Motor neuron (in vitro differentiated cells): ENCODE results near the gene ADAMTS15. TPM values are rescaled to one million over a fixed set of nuclear protein-coding genes. Genes with fewer than 3 reads are reported as not detected.
"Not testable (repeated sequence)": the region's sequence is repeated elsewhere in the genome, so short reads cannot be mapped to it uniquely, and the experiment has no call there.

Source experiments
- ATAC-seq, 8 experiments: fragments of 200-7000 bp; cut with Tn5 transposase; replicated peaks in 6 of 8; 2 replicates each; pipeline ENCODE4 v1.8.0; 2021; ENCODE audit warnings: mild to moderate bottlenecking in 8 of 8, moderate library complexity in 8 of 8
- H3K27ac ChIP-seq, 2 donors: fragments of 250-450 bp; sonication (Bioruptor Pico); 2 replicates each; pipeline ENCODE4 v1.9.0; 2021; ENCODE audit warnings: antibody characterized with exemption in 2 of 2, mild to moderate bottlenecking in 2 of 2, moderate library complexity in 1 of 2
- H3K4me1 ChIP-seq, 2 donors: fragments of 250-450 bp; sonication (Bioruptor Pico); replicated peaks in 1 of 2; 2 replicates each; pipeline ENCODE4 v1.6.1; 2021; ENCODE audit warnings: antibody characterized with exemption in 2 of 2, mild to moderate bottlenecking in 2 of 2, moderate library complexity in 1 of 2
- H3K4me3 ChIP-seq, 5 donors: fragments of 250-450 bp; sonication (Bioruptor Pico); 2 replicates each; pipeline ENCODE4 v1.9.0; 2021; ENCODE audit warnings: antibody characterized with exemption in 5 of 5, mild to moderate bottlenecking in 5 of 5, moderate library complexity in 4 of 5
- WGBS, 10 experiments: fragments of 450-650 bp; shearing (Covaris generic); methylation state at CpG; one replicate each; pipeline ENCODE4 v1.0.0; 2022; 5-methylcytosine and 5-hydroxymethylcytosine counted together
- in situ Hi-C, 9 experiments: fragments of 400-800 bp; cut with MboI; loops; one replicate each; pipeline ENCODE4 v1.15.0; 2021; ENCODE audit warnings: low sequenced_read_pairs in 9 of 9, low pct_unique_long_range_greater_than_20kb in 2 of 9; ENCODE audit not compliant: unreplicated experiment in 9 of 9
- total RNA-seq, 8 experiments: library from RNA; unstranded; fragments of 300-600 nt; gene quantifications; 2 replicates each; pipeline versions ENCODE4 v1.2.3 to v1.2.4, GENCODE V29; 2022

Gene ADAMTS15
- total RNA-seq, 8 experiments from 2014 or later: 0.52 to 55.3 (median 1.1) TPM

GRCh38 chr11:130429120-130429681 lies 19.2 kb upstream of the ADAMTS15 start:
- Histone ChIP-seq H3K4me1 (peaks cover 3 to 7% of the 10 kb centered on the region in 2 donors), H3K4me3 (no peak overlapping the region), H3K27ac (no peak overlapping the region)
- in situ Hi-C loops: loop anchor here in 5 of 9 experiments (10.0 to 25.0 kb wide), 3 partner anchors 214 to 433 kb away; no protein-coding TSS in a partner anchor
- no peak for ATAC-seq
- WGBS, 10 experiments: 60 to 100% (median 94%) methylated on average over 1 to 2 of the region's 2 CpGs; no CpG with 5 or more reads in 7 of the 10 experiments

DNA sequence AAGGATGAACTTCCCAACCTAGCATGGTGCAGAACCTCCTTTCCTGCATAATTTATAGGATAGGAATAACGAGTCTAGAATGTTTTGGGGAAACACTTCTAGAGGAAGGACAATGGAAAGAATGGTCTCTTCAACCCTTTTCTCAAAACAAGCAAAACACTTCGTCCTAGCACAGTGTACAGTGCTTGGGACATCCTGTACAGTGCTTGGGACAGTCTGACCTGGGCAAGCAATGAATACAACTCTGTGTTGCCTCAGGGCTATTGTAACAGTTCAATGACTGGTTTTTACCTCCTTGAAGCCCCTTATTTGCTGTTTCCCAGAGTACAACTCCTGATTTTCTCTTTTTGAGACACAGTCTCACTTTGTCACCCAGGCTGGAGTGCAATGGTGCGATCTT lies 18.5 kb upstream of the ADAMTS15 start:
- 0 to 100% (median 78%) methylated on average over 1 to 3 of the region's 3 CpGs for WGBS, 10 experiments
- in situ Hi-C loops: loop anchor here in 7 of 9 experiments (10.0 to 25.0 kb wide), 4 partner anchors 215 to 435 kb away; no protein-coding TSS in a partner anchor
- H3K4me1 ChIP-seq: peaks cover 3 to 7% of the 10 kb centered on the region in 2 donors
- no peak overlapping the region for H3K27ac ChIP-seq
- no peak for ATAC-seq
- H3K4me3 ChIP-seq: no peak overlapping the region

- Histone ChIP-seq H3K4me1 (peaks cover 3 to 7% of the 10 kb centered on the region in 2 donors), H3K27ac (no peak overlapping the region), H3K4me3 (no peak overlapping the region)
- in situ Hi-C loops: loop anchor here in 7 of 9 experiments (10.0 to 25.0 kb wide), 3 partner anchors 231 to 433 kb away; no protein-coding TSS in a partner anchor
- WGBS, 10 experiments: 0 to 59% (median 9%) methylated on average over 2 to 7 of the region's 10 CpGs; no CpG with 5 or more reads in 3 of the 10 experiments
- ATAC-seq: peak; percentile 12 to 59 (median 50)
Observed at GRCh38 chr11:130431331-130431773, 17.1 kb upstream of the ADAMTS15 start.

GRCh38 chr11:130431801-130432200 lies 16.6 kb upstream of the ADAMTS15 start:
- Histone ChIP-seq H3K4me1 (peaks cover 3 to 7% of the 10 kb centered on the region in 2 donors), H3K27ac (no peak overlapping the region), H3K4me3 (no peak overlapping the region)
- ATAC-seq: peak in 3 of 8 experiments; percentile 2 to 7 (median 3)
- 0 to 100% (median 76%) methylated on average over 1 to 3 of the region's 3 CpGs; no CpG with 5 or more reads in 1 of the 10 experiments for WGBS, 10 experiments
- in situ Hi-C loops: loop anchor here in 7 of 9 experiments (10.0 to 25.0 kb wide), 3 partner anchors 230 to 433 kb away; no protein-coding TSS in a partner anchor

DNA sequence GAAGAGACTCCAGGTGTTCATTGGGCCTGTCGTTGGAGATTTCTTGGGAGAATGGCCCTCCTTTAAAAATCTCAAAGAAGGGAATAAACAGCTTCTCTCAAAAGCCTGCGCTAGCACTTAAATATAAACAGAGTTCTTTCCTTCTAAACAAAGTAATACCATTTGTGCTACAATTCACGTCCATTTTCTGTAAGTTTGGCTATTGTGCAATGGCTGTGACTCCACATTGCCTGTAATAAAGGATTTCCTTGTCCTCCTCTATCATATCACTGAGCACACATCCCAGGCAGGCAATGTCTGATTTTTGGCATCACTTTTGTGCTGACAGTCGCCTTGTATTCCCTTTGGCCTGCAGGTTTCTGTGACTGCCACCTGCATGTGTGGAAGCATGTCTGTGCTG lies 15.1 kb upstream of the ADAMTS15 start:
- WGBS, 10 experiments: 59 to 100% (median 91%) methylated on average over 1 to 4 of the region's 4 CpGs; no CpG with 5 or more reads in 1 of the 10 experiments
- in situ Hi-C loops: loop anchor here in 7 of 9 experiments (10.0 to 25.0 kb wide), 3 partner anchors 229 to 431 kb away; no protein-coding TSS in a partner anchor
- H3K4me3 ChIP-seq: no peak overlapping the region
- ATAC-seq: no peak
- H3K4me1 ChIP-seq: peaks cover 0 to 4% of the 10 kb centered on the region in 2 donors
- H3K27ac ChIP-seq: no peak overlapping the region

- H3K4me3 ChIP-seq: peak overlapping the region; percentile 41 to 57 (median 49)
- no peak overlapping the region for H3K27ac ChIP-seq
- 0 to 5% (median 0%) methylated on average over 1 to 17 of the region's 20 CpGs; no CpG with 5 or more reads in 1 of the 10 experiments for WGBS, 10 experiments
- in situ Hi-C loops: loop anchor here in 7 of 9 experiments (10.0 to 25.0 kb wide), 3 partner anchors 228 to 430 kb away; no protein-coding TSS in a partner anchor
- ATAC-seq: peak; percentile 76 to 93 (median 86)
- no peaks in the 10 kb centered on the region for H3K4me1 ChIP-seq
Observed at GRCh38 chr11:130434521-130435223, 13.8 kb upstream of the ADAMTS15 start.

GRCh38 chr11:130435671-130436070 lies 12.8 kb upstream of the ADAMTS15 start:
- 29 to 90% (median 71%) methylated on average over 1 to 4 of the region's 4 CpGs; no CpG with 5 or more reads in 1 of the 10 experiments for WGBS, 10 experiments
- peak in 1 of 8 experiments; percentile 7 for ATAC-seq
- H3K4me3 ChIP-seq: no peak overlapping the region
- in situ Hi-C loops: loop anchor here in 7 of 9 experiments (10.0 to 25.0 kb wide), 3 partner anchors 227 to 429 kb away; no protein-coding TSS in a partner anchor
- H3K27ac ChIP-seq: no peak overlapping the region
- H3K4me1 ChIP-seq: no peaks in the 10 kb centered on the region

- WGBS, 10 experiments: 86 to 100% (median 90%) methylated on average over 1 to 3 of the region's 3 CpGs; no CpG with 5 or more reads in 2 of the 10 experiments
- Histone ChIP-seq H3K27ac (no peak overlapping the region), H3K4me3 (no peak overlapping the region), H3K4me1 (no peaks in the 10 kb centered on the region)
- in situ Hi-C loops: loop anchor here in 7 of 9 experiments (10.0 to 25.0 kb wide), 3 partner anchors 226 to 429 kb away; no protein-coding TSS in a partner anchor
- no peak for ATAC-seq
Observed at GRCh38 chr11:130436171-130436570, 12.3 kb upstream of the ADAMTS15 start.

DNA sequence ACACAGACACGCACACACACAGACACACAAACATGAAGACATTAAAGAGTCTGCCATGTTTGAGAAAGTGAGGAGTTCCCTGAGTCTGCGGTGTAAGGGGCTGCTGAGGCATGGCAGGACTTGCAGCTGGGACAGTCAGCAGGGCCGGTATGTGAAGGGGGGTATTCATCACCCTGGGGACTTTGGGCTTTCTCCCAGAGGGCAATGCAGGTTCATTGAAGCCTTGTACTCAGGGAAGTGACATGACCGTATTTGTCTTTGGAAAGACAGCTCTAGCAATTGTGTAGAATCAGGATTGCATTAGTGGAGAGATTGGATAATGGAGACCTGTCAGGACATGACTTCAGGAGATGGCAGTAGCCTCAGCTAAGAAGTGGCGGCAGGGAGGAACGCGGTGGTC lies 10.6 kb upstream of the ADAMTS15 start:
- in situ Hi-C loops: loop anchor here in 7 of 9 experiments (10.0 to 25.0 kb wide), 3 partner anchors 224 to 427 kb away; no protein-coding TSS in a partner anchor
- Histone ChIP-seq H3K27ac (no peak overlapping the region), H3K4me3 (no peak overlapping the region), H3K4me1 (no peaks in the 10 kb centered on the region)
- ATAC-seq: no peak
- WGBS, 10 experiments: 72 to 100% (median 93%) methylated on average over 1 to 5 of the region's 7 CpGs; no CpG with 5 or more reads in 3 of the 10 experiments

GRCh38 chr11:130438401-130439159 lies 9.9 kb upstream of the ADAMTS15 start:
- H3K4me3 ChIP-seq, H3K4me1 ChIP-seq, ATAC-seq, H3K27ac ChIP-seq: not testable (repeated sequence)
- in situ Hi-C loops: loop anchor here in 7 of 9 experiments (10.0 to 25.0 kb wide), 3 partner anchors 224 to 426 kb away; no protein-coding TSS in a partner anchor
- 80 to 100% (median 92%) methylated on average over 1 to 7 of the region's 10 CpGs for WGBS, 10 experiments

GRCh38 chr11:130439160-130439519 lies 9.3 kb upstream of the ADAMTS15 start:
- in situ Hi-C loops: loop anchor here in 7 of 9 experiments (10.0 to 25.0 kb wide), 3 partner anchors 223 to 426 kb away; no protein-coding TSS in a partner anchor
- WGBS, 10 experiments: 33 to 100% (median 83%) methylated on average over 1 to 3 of the region's 4 CpGs; no CpG with 5 or more reads in 1 of the 10 experiments
- Histone ChIP-seq H3K4me1 (no peaks in the 10 kb centered on the region), H3K4me3 (no peak overlapping the region), H3K27ac (no peak overlapping the region)
- ATAC-seq: no peak

GRCh38 chr11:130439876-130440275 lies 8.6 kb upstream of the ADAMTS15 start:
- Histone ChIP-seq H3K4me1 (no peaks in the 10 kb centered on the region), H3K4me3 (no peak overlapping the region), H3K27ac (no peak overlapping the region)
- in situ Hi-C loops: loop anchor here (10.0 to 25.0 kb wide), 4 partner anchors 222 to 425 kb away; no protein-coding TSS in a partner anchor
- no peak for ATAC-seq
- WGBS, 10 experiments: 17 to 90% (median 63%) methylated on average over 1 to 5 of the region's 6 CpGs; no CpG with 5 or more reads in 2 of the 10 experiments
